ENCODE measurements around the gene HSPH1. TPM values are rescaled to one million over a fixed set of nuclear protein-coding genes. Genes with fewer than 3 reads are reported as not detected.
A peak's percentile ranks its signal among the peaks of the same experiment; 100 is the strongest.

Gene HSPH1
- total and polyA plus RNA-seq, 10 of the 15 experiments (the other 5 are each of a cell fraction or from before 2014, with no cell fraction given) = 40.2 to 159 (median 92.6) TPM

GRCh38 chr13:31162151-31163008 is 676 bp upstream of the HSPH1 start (continued):
- TF ChIP-seq CUX1 (IDR thresholded peaks at IDR 0.05; ENCODE audit: insufficient replicate concordance, low read depth, low read length) = no peak
- TF ChIP-seq EP300 (IDR thresholded peaks at IDR 0.05; ENCODE audit: borderline replicate concordance in 1 of 2, control insufficient read depth in 1 of 2, low read depth in 2 of 2, low read length in 2 of 2) = no peak; a peak in 1 of 4 replicates
- TF ChIP-seq ZBTB4 (CRISPR knock-in tag; IDR thresholded peaks at IDR 0.05) = no peak
- TF ChIP-seq RB1 (IDR thresholded peaks at IDR 0.05; ENCODE audit: borderline replicate concordance) = peak; percentile 45; the same call in 1 of the 2 replicates
- TF ChIP-seq IKZF2 (IDR thresholded peaks at IDR 0.05) = no peak
- TF ChIP-seq ZZZ3 (IDR thresholded peaks at IDR 0.05; ENCODE audit: control insufficient read depth, insufficient read length, low read depth) = no peak
- TF ChIP-seq E2F4 (IDR thresholded peaks at IDR 0.05; ENCODE audit: low read depth, low read length) = 0 out of 2 replicates have a peak, but pooled peaks have one; percentile 44
- no peak for TF ChIP-seq TCF7 (IDR thresholded peaks at IDR 0.05; ENCODE audit: borderline replicate concordance)
- no peak for TF ChIP-seq NFXL1 (IDR thresholded peaks at IDR 0.05; ENCODE audit: borderline replicate concordance)
- TF ChIP-seq PAX5 (IDR thresholded peaks at IDR 0.05; ENCODE audit: borderline replicate concordance, low read depth, low read length) = peak; percentile 56; the same call in 1 of the 2 replicates
- no peak; the same call in 1 of the 2 replicates for TF ChIP-seq RUNX3 (IDR thresholded peaks at IDR 0.05; ENCODE audit: low read length)
- peak; percentile 98 for TF ChIP-seq ATF7 (IDR thresholded peaks at IDR 0.05; ENCODE audit: low read depth)
- TF ChIP-seq BCLAF1 (IDR thresholded peaks at IDR 0.05) = no peak
- no peak for TF ChIP-seq NFIC (IDR thresholded peaks at IDR 0.05; ENCODE audit: low read depth, low read length)
- TF ChIP-seq MTA2 (IDR thresholded peaks at IDR 0.05; ENCODE audit: low read depth) = no peak
